Prostate gland (tissue), 2 donors: ENCODE data around the gene REG3G. TPM values are rescaled to one million over a fixed set of nuclear protein-coding genes. Genes with fewer than 3 reads are reported as not detected.

ENCODE experiments used
- DNase-seq: peaks from one replicate; pipeline ENCODE4 v3.0.0-alpha.2; 2019; ENCODE audit warnings: low spot score
- H3K27ac ChIP-seq, 2 donors: fragments of 200-600 bp; sonication (generic); 2 replicates each; pipeline ENCODE4 v1.5.1; 2017 to 2019
- H3K27me3 ChIP-seq: fragments of 200-600 bp; sonication (generic); replicated peaks from 2 replicates; pipeline ENCODE4 v1.5.1; 2019; ENCODE audit not compliant: insufficient read depth
- H3K36me3 ChIP-seq, 2 donors: fragments of 200-600 bp; sonication (generic); 1 replicate in 1 of 2; 2 replicates in 1 of 2; pipeline versions ENCODE4 v1.5.1 to v1.8.1; 2017 to 2019
- H3K4me1 ChIP-seq: fragments of 200-600 bp; sonication (generic); replicated peaks from 2 replicates; pipeline ENCODE4 v1.5.1; 2019
- H3K4me3 ChIP-seq, 2 donors: fragments of 200-600 bp; sonication (generic); 2 replicates each; pipeline ENCODE4 v1.5.1; 2017 to 2019
- H3K9me3 ChIP-seq: fragments of 200-600 bp; sonication (generic); 2 replicates; pipeline ENCODE4 v1.5.1; 2017
- POLR2A ChIP-seq: fragments of 450-650 bp; IDR thresholded peaks from one replicate; pipeline ENCODE4 v1.6.1; 2016; ENCODE audit warnings: antibody characterized with exemption, mild to moderate bottlenecking
- POLR2AphosphoS5 ChIP-seq: sonication (generic); formaldehyde crosslinking; IDR thresholded peaks from one replicate; pipeline ENCODE4 v1.6.1; 2017; ENCODE audit warnings: antibody characterized with exemption
- WGBS: methylation state at CpG from one replicate; pipeline ENCODE4 v1.1.5; 2018; 5-methylcytosine and 5-hydroxymethylcytosine counted together
- intact Hi-C: fragments of 100-400 bp; cut with DNase I; formaldehyde crosslinking; loops from one replicate; pipeline ENCODE4 v1.14.2; 2022
- total RNA-seq, 2 donors: library from RNA; depleted of rRNA; stranded (reverse); fragments of >200 nt; gene quantifications; one replicate each; pipeline ENCODE4 v1.1.0, GENCODE V29; 2016
- TF ChIP-seq, protein P1 (sequence below), 4 experiments: fragments of 200-600 bp in 2 of 4; fragments of 450-650 bp in 2 of 4; sonication (generic) in 2 of 4; IDR thresholded peaks; 1 replicate in 3 of 4; 2 replicates in 1 of 4; pipeline ENCODE4 v1.5.1; 2016 to 2019; ENCODE audit warnings: antibody characterized with exemption in 4 of 4, mild to moderate bottlenecking in 2 of 4, moderate library complexity in 2 of 4

Gene REG3G
- total RNA-seq, 2 donors from 2014 or later = 52.0 TPM; not detected in 1

DNA sequence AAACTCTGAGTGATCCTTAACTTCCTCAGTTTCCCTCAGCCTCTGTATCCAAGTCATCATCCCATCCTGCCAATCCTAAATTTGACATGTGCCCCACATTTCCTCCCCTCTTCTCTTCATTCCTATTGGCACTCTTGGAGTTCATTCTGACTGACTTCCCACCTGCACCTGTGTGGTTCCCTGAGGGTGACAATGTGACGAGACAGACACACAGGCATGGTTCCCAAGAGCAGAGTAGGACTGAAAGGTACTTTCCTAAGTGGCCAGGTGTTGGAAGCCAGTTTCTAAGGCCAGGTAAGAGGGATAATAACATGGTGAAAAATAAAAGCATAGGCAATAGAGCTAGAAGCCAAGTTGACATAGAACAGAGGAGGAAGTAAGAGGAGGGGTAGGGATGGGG lies 24.2 kb upstream of the REG3G start:
- Histone ChIP-seq H3K4me1 (no peaks in the 10 kb centered on the region), H3K27ac (no peak overlapping the region), H3K27me3 (no peaks in the 10 kb centered on the region), H3K36me3 (no peaks in the 10 kb centered on the region), H3K9me3 (no peaks in the 10 kb centered on the region), H3K4me3 (no peak overlapping the region)
- intact Hi-C loops = no loop called here
- TF ChIP-seq, protein P1, sequence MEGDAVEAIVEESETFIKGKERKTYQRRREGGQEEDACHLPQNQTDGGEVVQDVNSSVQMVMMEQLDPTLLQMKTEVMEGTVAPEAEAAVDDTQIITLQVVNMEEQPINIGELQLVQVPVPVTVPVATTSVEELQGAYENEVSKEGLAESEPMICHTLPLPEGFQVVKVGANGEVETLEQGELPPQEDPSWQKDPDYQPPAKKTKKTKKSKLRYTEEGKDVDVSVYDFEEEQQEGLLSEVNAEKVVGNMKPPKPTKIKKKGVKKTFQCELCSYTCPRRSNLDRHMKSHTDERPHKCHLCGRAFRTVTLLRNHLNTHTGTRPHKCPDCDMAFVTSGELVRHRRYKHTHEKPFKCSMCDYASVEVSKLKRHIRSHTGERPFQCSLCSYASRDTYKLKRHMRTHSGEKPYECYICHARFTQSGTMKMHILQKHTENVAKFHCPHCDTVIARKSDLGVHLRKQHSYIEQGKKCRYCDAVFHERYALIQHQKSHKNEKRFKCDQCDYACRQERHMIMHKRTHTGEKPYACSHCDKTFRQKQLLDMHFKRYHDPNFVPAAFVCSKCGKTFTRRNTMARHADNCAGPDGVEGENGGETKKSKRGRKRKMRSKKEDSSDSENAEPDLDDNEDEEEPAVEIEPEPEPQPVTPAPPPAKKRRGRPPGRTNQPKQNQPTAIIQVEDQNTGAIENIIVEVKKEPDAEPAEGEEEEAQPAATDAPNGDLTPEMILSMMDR (IDR thresholded peaks at IDR 0.05) = no peak
- no peak for TF ChIP-seq POLR2A
- no peak for TF ChIP-seq POLR2AphosphoS5
- no peak for DNase-seq
- 73% methylated on average over 1 of the region's 1 CpG for WGBS

DNA sequence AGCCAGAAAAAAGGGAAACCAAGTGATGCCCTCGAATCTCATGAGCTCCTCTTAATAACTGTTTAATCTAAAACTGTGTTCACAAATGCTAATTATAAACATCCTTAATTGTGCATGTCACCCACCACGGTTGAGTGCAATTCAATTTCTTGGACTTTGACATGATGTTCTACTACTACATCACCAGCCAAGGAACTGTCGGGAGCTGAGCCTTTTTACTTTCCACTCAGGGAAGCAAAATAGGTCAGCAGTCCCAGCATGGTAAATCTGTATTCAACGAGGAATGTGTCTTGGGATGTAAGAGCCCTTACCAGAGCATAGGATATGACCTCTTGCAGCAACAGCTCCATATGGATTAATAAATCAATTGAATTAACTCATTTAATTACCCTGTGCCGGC lies 20.8 kb upstream of the REG3G start:
- intact Hi-C loops = no loop called here
- no peak overlapping the region for H3K4me3 ChIP-seq
- H3K27ac ChIP-seq = no peak overlapping the region
- TF ChIP-seq, protein P1 (IDR thresholded peaks at IDR 0.05) = no peak
- no peak for TF ChIP-seq POLR2A
- H3K27me3 ChIP-seq = no peaks in the 10 kb centered on the region
- H3K9me3 ChIP-seq = no peaks in the 10 kb centered on the region
- 46% methylated on average over 5 of the region's 5 CpGs for WGBS
- no peak for DNase-seq
- no peaks in the 10 kb centered on the region for H3K36me3 ChIP-seq
- H3K4me1 ChIP-seq = no peaks in the 10 kb centered on the region

DNA sequence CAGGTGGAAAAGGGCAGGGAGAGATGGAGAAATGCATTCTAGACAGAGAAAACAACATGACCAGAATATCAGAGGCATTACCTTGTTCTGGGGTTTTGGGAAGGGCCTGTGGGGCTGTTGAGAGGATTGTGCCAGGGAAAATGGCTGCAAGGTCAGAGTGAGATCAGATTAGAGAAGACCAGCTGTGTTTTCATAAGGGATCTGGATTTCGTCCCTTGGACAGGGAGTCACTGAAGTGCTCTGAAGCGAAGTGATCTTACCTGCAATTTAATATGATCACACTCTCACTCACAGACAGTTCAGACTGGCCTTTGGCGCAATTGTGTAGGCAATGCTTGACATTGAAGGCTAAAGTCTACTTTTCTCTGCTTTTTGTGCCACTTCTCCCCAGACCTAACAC lies 20.3 kb upstream of the REG3G start:
- H3K27me3 ChIP-seq = no peaks in the 10 kb centered on the region
- H3K36me3 ChIP-seq = no peaks in the 10 kb centered on the region
- DNase-seq = no peak
- intact Hi-C loops = no loop called here
- no peak overlapping the region for H3K27ac ChIP-seq
- H3K9me3 ChIP-seq = no peaks in the 10 kb centered on the region
- WGBS = 55% methylated on average over 3 of the region's 3 CpGs
- H3K4me1 ChIP-seq = no peaks in the 10 kb centered on the region
- TF ChIP-seq POLR2AphosphoS5 (no peak), POLR2A (no peak)
- TF ChIP-seq, protein P1 (IDR thresholded peaks at IDR 0.05) = no peak
- H3K4me3 ChIP-seq = no peak overlapping the region

DNA sequence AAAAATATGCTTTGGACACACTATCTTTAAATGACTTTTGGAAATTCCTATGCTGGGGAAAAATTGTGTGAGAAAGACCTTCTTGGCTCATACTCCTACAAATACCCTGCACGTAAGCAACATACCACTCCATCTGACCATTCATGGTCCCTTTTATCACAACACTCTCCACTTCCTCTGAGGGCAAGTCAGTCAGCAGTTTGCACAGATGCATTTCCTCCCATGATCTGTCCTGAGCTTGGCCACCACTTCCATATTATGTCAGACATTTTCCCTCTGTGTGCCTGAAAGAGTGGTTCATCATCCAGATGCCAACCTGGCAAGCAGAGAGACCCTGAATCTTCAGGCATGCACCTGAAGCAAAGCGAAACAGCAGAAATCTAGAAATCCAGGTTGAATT lies 16.1 kb upstream of the REG3G start:
- TF ChIP-seq, protein P1 (IDR thresholded peaks at IDR 0.05) = no peak
- TF ChIP-seq POLR2AphosphoS5 (no peak), POLR2A (no peak)
- no peaks in the 10 kb centered on the region for H3K9me3 ChIP-seq
- DNase-seq = no peak
- no peaks in the 10 kb centered on the region for H3K36me3 ChIP-seq
- no peak overlapping the region for H3K4me3 ChIP-seq
- 92% methylated on average over 2 of the region's 2 CpGs for WGBS
- H3K27me3 ChIP-seq = no peaks in the 10 kb centered on the region
- H3K4me1 ChIP-seq = no peaks in the 10 kb centered on the region
- intact Hi-C loops = no loop called here
- H3K27ac ChIP-seq = no peak overlapping the region

DNA sequence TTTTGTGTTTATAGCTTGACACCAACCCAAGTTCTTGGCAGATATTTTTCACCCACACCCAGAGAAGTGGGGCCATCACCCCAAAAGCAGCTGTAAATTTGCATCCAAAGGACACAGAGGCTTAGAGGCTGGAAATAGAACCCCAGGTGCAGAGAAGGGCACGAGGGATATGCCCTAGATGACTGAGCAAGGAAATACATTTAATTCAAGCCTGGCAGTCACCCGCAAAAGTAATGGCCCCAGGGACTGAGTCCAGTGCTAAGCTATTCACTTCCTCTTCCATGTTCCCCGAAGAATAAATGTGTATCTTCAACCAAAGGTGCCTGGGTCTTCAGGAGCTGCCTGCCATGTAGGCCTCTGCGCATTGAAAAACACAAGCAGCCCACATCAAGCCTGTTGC lies 14.0 kb upstream of the REG3G start:
- Histone ChIP-seq H3K4me1 (no peaks in the 10 kb centered on the region), H3K27ac (no peak overlapping the region), H3K36me3 (no peaks in the 10 kb centered on the region), H3K27me3 (no peaks in the 10 kb centered on the region), H3K9me3 (no peaks in the 10 kb centered on the region), H3K4me3 (no peak overlapping the region)
- intact Hi-C loops = no loop called here
- TF ChIP-seq POLR2AphosphoS5 (no peak), POLR2A (no peak)
- TF ChIP-seq, protein P1 (IDR thresholded peaks at IDR 0.05) = no peak
- DNase-seq = no peak
- 62% methylated on average over 4 of the region's 4 CpGs for WGBS
